ENCODE data around the gene GPR39.

GPR39 gene

DNA sequence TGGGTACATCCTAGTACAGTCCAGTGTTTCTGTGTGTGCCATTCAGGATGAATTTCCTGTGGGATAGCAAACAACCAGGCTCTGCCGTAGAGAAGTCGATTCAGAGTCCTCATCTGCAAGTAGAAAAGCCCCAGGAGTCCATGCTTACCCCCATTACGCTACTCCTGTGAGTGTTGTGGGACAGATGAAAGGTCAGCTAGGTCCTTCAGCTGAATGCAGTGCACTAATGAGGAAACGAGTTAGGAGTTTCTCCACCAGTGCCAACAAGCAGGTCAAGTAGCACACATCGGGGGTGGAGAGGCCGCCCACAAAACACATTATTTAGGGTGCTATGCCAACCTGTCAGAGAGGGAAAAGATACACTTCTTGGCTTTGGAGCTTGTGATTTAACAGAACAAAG lies 2.5 kb upstream of the GPR39 start:
- no peak for DNase-seq

DNA sequence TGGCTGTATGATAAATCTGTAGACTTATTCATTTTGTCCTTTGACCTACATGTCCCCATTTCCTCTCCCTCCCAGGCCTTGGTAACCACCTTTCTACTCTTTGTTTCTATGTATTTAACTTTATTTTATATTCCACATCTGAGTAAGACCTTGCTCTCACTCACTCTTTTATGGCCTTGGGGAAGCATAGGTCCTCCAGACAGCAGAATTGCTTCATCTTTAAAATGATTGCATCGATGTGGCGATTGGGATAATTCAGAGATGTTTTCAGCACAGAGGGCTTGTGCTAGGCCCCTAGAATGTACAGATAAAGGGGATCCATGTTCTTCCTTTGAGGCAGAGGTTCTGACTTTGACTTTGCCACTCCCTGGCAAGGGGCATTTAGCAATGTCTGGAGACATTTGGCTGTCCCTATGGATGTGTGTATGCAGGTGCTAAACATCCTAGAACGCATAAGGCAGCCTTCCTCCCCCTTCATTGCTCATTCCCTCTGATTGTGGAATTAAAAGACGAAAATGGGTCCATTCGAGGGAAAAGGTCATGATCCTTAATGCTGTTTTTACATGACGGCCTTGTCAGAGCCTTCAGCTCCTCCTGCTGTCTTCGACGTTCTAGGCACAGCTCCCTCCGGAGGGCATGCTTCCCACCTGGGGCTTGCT lies 1.2 kb upstream of the GPR39 start:
- no peak for DNase-seq

DNA sequence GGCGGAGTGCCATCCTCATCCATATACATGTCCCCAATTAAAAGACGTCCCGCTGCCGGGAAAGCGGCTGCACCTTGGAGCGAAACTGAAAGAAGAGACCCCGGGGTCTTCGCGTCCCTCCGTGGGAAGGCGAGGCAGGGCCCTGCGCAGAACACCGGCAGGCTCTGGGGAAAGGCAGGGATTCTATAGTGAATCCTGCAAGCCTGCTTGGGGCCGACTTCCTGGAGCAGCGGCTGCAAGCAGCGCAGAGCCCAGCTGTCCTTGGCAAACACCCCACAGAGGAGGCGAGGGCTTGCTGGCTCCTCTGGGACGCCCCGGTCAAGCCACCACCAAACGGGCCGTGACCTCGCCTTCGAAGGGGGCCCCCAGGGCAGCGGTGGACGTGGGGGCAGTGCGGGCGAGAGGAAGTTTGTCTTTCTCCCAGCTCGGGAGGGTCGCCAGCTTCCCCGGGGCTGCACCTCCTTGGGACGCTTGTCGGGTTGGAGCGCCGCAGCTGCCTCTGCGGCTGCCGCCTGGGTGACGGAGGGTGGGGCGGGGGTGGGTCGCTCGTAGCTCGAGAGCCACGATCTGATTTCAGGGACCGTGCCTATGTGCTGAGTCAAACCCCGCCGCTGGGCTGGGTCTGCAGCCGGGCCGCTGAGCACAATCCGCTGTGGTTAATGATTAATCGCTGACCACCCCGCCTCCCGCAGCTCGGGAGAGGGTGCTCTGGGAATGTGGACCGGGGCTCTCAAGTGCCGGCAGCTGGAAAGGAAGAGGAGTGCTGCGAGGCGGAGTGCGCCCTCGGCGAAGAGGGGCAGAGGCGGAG lies 486 bp upstream of the GPR39 start:
- DNase-seq, result no peak

DNA sequence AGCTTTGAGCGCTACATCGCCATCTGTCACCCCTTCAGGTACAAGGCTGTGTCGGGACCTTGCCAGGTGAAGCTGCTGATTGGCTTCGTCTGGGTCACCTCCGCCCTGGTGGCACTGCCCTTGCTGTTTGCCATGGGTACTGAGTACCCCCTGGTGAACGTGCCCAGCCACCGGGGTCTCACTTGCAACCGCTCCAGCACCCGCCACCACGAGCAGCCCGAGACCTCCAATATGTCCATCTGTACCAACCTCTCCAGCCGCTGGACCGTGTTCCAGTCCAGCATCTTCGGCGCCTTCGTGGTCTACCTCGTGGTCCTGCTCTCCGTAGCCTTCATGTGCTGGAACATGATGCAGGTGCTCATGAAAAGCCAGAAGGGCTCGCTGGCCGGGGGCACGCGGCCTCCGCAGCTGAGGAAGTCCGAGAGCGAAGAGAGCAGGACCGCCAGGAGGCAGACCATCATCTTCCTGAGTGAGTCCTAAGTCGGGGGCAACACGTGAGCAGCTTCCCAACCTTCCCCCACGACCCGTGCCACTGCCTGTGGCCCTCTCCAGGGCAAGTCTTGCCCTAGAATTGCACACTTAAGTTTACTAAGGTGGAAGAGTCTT lies 928 bp downstream of the GPR39 start:
- no peak for DNase-seq

DNA sequence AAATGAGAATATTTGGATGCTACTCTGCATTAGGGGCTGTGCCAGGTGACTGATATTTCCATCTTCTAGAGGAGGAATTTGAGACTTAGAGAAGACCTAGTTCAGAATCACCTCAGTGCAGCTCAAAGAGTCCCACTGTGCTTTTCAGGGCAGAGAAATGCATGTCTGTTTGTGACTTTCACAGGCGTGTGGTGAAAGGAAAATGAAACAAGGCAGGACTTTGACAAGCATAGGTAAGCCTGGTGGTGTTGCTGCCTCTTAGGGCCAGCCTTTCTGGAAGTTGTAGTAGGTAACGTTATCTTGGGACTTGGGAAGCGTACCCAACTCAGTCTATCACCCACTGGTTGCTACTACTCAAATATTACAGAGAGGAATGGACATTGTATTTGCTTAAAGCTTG lies 2.6 kb downstream of the GPR39 start:
- DNase-seq, result no peak

DNA sequence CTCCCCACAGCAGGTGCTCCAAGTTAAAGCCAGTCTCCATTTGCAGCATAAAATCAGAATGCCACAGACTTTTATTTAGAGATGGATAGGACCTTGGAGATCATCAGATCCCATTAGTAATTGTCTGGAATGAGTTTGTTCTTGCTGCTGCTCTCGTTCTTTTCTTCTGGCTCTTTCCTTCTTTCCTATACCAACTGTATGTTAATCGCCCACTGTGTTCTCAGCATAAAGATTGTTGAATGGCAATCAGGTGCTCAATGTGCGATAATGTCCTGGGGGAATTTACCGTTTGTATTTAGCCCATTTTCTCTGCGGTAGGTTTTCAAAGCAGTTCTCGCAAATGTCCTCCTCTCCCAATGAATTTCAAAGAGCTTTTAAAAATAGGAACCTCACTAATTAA lies 3.3 kb downstream of the GPR39 start:
- DNase-seq, result no peak

DNA sequence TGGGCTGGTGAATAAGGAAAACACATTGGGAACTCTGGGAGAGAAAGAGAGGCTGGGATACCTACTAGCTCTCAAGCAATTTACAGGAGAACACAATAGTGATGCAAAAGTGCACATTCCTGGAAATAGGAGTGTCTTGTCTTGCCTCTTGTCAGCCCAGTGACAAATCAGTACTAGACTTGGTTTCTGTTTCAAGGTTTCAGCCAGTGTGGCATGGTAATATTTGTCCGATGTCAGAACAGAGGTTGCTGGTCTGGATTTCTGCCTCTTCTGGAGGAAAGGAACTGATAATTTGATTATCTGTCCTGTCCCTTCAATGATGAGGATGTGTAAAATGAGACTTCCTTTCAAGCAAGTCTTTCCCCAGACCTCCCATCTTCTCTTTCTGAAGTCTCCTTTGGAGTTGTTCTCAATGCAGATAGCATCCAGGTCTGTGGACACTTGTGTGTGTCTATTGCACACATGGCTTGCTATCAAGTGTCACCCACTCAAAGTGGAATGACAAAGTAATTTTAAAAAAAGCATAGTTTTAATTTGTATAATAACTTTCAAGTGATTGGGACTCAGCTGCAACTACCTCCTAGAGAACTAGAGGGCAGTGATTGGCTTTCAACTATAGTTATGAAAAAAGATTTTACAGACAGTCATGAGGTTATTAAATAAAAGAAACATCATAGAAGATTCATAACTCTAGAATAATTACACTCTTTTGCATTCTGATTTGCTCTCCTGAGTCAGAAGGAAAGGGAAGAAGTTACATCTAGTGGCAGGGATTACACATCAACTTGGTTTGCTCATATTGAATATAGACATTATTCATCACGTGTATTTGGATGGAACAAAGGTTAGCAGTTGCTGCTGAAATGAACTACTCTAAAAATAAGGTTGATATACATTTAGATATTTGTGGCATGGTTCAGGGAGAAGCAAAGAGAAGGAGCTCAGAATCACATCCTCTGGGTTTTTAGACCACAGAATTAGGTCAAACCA lies 4.5 kb downstream of the GPR39 start:
- DNase-seq, result no peak

DNA sequence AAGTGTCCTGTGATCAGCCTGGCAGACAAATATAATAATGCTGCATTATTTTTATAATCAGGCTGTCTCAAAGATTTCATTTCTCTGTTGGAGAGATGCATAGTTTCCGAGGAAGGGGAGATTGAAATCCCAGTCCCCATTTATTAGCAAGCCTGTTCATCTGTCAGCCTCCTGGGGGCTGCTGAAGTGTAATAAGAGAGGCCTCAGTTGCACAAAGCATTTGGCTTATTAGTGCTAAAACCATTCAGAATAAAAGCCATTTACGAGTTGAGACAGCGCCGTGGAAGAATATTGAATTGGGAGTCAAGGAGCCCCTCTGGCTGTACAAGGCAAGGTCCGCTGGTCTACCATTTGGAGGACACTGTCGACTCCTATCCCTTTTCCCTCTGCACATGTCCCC lies 6.1 kb downstream of the GPR39 start:
- no peak for DNase-seq

DNA sequence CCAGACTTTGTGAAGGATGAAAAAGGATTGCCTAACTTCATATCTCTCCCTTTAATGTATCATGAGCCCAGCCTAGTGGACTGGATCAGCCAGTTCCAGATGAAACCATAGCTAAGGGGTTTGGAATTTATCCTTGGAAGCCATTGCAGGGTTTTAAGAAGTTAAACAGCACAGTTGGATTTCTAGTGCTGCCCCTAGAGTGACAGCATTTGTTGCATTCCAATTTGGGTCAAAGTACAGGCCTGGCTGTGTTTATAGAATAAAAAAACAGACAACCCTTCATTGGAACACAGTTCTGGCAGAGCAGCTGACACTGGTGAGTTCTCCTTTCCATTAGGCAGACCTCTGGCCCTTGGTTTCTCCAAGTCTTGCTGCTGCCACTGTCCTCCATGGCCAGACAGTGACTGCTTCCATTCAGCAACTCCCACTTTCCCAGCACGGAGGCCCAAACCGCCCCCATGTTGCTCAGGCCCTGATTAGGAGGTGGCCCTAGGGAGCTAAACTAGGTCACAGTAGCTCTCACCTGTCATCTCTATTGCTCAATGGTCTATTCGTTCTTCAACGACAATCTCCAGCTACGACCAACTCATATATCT lies 8.0 kb downstream of the GPR39 start:
- no peak for DNase-seq

DNA sequence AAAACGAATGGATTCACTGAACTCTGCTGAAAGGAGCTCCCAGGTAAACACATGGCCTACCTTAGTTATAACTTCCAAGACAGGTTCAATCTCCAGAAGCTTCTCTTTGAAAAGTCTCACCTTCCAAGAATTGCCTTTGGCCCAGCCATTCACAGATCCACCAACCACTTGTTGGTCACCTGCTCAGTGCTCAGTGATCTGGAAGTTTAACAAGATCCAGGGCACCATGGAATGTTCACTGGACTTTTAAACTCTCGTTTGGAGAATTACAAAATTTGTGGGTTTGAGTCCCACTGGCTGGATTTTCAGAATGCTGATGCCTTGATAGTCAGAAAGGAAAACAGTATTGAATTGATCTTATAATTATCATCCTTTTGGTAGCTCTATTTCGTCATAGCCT lies 9.4 kb downstream of the GPR39 start:
- DNase-seq, result no peak

DNA sequence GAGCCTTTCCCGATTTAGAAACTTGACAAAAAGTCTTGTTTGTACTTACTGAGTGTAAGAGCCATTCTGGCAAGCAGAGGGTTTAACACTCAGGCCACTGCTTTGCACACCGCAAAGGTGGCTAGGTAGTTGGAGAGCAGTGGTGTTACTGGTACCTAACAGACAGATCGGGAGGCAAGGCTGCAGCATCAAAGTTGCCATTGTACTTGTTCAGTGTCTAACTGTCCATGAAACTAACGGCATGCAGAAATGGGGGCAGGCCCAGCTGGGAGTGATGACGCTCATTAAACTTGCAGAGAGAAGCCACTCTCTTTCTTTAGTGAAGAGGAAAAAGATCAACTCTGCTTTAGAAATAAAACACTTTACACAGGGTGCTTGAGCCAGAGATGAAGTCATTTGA lies 10.1 kb downstream of the GPR39 start:
- no peak for DNase-seq

DNA sequence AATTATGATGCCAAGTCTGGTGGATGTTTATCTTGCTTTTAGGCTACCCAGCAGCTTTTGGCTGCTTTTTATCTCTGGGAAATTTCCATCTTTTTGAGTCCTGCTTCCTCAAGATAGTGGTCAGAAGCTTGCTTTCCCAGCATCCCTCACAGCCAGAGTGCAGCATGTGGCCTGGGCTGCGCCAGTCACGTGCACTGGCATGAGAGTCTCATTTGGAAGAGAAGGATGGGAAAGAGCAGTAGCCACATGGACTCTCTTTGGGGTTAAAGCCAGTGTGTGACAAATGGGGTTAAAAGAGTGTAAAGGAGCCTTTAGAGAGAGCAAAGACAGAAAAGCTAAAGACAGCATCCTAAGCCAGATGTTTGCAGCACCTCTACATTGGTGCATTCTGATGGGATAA lies 12.7 kb downstream of the GPR39 start:
- no peak for DNase-seq

DNA sequence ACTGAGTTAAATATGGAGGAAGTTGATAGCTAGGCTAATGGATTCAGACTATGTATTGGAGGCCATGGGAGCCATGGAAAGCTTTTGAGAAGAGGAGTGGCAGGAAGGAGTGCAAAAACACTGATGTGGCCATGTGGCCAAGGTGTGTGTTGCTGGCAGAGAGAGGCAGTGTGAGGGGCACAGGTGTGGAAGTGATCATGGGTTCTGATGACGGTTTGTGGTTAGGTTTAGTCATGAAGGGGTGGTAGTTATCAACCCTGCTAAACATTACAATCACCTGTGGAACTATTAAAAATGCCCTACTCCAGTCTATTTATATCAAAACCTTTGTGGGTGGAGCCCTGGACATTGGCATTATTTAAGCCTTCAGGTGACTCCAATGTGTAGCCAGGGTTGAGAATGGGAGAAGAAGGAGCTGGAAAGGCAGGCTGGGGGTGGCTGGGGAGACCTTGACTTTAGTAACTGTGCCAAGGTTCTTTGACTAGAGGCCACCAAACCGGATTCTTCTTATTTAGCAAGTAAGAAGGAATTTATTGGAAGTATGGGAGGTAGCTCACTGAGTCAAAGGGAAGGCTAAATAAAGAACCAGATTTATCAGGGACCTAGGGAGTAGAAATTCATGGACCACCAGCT lies 13.5 kb downstream of the GPR39 start:
- no peak for DNase-seq

DNA sequence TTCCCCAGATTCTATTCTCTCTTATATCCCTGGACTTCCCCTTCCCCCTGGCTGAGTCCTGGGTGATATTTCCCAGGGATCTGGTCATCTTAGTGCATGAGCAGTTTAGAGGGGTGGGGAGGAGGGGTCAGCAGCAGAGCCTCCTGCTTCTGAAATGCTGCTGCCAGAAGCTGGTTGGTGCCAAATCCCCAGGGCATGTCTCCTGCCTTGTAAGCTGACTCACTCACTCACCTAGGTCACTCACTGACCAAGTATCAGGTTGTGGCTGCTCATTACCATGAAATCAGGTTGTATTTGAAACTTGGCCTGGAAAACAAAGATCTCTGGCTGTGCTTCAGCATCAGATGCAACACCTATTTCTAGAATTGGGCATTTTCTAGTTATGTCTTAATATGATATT lies 14.3 kb downstream of the GPR39 start:
- DNase-seq, result no peak

DNA sequence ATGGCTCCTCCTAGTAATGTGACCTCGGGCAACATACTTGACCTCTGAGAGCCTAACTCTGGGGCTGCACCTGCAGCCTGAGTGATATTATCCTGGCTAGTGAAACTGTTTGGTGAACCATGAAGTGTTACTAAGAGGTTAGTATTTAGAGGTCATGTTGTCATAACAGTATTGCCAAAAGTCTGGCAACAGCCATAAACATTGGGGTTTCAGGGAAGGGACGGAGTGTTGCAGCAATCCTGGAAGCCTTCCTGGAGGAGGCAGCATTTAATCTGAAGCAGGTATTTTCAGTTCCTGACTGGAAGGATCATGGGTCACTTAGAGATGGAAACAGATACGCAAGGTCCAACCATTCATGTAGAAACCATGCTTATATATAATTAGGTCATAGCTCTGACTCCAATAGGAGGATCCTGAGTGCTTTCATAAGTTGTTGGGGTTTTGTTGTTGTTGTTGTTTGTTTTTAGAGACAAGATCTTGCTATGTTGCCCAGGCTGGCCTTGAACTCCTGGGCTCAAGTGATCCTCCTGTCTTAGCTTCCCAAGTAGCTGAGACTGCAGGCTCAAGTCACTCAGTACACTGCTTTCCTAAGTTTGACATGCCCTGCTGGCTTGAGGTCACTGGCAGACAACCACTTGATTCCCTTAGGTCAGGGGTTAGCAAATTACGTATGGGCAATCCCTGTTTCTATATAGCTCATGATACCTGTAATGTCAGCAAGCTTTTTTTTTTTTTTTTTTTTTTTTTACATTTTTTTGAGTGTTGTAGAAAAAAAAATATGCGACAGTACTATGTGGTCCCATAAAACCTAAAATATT lies 21.5 kb downstream of the GPR39 start:
- no peak for DNase-seq

DNA sequence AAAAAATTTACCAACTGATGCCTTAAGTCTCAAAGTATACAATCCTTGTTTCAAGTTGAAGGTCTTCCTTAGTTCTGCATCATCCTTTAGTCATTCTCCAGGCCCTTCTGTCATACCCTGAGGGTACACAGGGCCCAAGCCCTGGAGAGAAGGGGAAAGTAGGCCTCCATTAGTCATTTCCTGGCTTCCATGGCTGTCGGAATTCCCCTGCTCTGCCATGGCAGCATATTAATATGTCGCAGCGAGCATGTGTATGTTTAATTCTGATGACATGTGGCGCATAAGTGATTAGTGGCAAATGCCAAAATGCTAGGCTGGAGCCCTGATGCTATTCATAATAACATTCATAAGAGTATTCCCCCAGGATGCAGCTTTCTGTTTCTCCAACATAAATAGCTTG lies 22.1 kb downstream of the GPR39 start:
- DNase-seq, result no peak

DNA sequence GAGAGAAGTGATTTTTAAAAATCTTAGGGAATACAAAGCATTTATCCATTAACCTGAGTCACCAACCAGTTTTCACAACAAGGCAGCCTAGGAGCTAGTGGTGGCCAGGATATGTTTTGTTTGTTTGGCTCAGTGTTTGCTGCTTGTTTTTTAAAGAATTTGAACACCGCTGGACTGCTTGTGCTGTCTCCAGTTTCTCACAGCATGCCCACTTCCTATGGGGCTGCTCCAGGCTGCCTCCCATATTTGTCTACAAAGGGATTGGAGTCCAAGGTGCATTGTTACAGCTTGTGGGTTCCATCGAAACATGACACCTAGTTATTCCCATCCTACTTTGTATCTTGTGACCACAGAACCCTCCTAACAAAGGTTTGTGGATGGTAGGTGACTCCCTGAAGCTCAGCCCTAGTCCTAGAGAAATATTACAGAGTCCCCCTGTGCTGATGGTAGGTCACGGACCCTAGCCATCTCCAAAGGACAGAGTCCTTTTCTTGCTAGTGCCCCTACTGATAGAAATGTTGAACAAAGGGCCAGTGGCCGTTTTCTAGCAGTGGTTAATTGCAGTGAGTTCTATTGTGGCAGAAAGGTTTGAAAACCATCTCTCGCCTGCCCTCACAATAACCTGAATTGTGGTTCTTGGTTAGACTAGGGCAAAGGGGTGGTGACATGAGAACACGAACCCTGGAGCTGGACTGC lies 23.2 kb downstream of the GPR39 start:
- DNase-seq, result no peak

DNA sequence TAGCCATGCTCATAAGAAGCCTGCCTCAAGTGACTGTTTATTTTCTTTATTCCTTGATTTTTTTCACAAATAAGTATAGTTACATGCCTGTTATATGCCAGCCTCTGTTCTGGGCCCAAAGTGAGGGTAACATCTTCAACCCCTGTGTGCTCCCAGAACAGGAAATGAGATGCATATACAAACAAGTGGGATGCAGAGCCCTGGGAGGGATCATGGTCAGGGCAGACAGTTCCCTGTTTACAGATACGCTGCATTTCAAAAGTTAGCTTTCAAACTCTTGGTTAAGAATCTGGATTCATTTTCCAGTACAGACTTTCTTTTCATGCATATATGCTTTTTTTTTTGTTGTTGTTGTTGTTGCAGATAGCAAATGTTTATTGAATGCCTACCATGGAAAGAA lies 24.4 kb downstream of the GPR39 start:
- DNase-seq, result no peak

DNA sequence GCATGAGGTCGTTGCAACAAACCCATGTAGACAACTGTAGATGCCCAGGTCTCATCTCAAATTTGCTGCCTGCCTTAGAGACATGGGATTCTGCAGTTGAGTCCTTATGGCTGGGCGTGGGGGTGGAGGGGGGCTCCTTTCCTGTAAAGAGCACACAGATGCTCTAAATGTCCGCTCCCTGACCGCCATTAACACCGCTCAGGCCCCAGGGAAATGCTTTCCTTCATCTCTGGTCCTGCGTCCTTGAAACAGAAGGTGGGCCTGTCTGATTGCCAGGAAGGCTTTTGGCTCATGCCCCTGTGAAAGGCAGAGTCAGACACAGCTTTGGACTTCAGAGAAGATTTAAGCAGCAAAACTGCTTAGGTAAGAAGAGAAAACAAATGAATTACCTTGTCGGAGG lies 25.7 kb downstream of the GPR39 start:
- DNase-seq, result no peak

DNA sequence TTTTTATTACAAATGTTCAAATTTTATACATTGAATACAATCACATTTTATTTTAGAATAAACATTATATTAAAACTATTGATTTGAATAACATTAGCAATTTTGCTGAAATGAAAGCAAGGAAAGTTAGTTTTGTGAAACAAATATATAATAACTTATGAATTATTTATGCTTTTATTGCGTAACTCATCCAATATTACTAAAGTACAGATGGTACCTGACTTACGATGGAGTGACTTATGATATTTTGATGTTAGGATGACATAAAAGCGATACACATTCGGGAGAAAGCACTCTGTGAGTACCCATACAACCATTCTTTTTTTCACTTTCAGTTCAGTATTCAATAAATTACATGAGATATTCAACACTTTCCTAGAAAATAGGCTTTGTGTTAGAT lies 26.5 kb downstream of the GPR39 start:
- DNase-seq, result no peak

DNA sequence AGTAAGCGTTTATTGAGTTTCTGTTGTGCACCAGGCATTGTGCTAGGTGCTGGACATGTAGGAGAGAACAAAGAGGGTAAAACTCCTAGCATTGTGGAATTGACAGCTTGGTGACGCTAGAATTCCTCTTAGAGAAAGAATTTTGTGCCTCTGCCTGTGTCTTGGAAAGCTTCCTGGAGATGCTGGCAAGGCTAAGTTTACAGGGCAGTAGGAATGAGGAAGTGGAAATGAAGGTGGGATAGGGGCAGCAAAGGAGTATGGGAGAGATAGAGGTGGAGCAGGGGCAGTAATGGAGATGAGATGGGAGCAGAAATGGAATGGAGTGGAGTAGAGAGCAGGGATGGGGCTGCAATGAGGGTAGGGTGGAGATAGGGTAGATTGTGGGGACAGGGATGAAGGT lies 29.8 kb downstream of the GPR39 start:
- DNase-seq, result no peak

Measured in stimulated activated CD4-positive, alpha-beta T cell treated with anti-CD3 and anti-CD28 coated beads, Interleukin-2, amount 100 ng/mL, for 24 hours (primary cell).